ENCODE results near the gene USP53.
"Not testable (repeated sequence)": the region's sequence is repeated elsewhere in the genome, so short reads cannot be mapped to it uniquely, and the experiment has no call there.

The USP53 gene

DNA sequence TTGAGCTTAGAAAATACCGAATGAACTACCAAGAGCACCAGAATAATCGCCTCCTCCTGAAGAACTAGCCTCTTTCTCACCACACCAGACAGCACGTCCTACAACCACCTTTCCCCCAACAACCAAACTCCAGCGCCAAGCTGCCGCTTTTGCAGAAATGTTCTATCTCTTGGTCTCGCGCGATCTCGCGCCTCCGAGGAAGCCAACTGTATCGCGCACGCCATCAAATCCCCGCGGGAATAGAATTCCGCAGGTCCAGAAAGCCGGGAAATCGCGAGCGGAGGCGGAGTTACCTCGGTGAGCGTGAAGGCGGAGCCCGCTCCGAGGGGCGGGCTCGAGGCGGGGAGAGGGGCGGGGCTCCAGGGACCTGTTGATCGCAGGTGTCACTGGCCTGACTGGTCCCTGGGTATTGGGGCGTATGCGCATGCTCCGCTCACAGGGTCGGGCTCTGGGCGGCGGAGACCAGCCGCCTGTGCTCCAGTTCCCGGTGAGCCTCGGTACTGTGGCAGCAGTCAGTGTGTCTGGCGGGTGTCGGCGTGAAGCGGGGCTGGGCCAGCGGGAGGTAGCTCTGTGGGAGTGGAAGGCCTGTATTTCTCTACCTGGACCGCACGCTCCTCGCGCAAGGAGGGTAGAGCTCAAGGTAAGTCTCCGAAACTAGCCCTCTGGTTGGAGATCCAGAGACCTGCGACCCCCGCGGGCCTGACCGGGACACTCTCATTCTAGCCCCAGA, at the start of gene USP53:
USP53 (plus strand) TSS at position 480 of the 730 bp plus-strand sequence. CDS start 27,047 bp downstream, outside the sequence.
- peak; percentile 81 for DNase-seq

DNA sequence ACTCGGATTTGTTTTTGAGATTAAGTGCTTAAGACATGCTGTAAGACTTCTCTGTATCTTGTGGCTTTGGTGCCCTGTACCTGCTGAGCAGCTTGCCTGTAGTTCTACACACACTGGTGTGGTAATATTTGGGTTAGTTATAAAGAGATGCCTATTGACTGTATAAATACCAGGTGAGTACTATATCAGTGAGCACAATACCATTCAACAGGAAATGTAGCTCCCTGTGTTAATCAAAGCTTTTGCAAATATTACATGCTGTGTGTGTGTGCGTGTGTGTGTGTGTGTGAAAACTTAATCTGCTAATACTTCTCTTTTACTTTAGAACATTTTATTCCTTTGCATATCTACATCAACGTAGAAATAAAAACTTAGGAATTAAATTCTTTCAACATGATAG, 46.7 kb upstream of the USP53 start:
- DNase-seq, result no peak

DNA sequence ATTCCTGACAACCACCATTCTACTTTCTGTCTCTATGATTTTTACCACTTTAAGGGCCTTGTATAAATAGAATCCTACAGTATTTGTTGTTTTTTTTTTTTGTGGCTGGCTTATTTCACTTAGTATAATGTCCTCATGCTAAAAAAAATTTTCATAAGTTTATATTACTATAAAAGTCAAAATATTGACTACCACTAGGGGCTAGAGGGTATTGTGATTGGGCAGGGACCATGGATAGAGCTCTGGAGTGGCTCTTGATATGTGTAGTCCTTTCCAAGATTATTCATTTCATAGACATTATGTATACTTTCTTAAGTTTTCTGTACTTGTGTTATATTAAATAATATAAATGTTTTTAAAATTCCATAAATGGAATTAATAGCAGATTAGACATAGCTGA, 42.3 kb upstream of the USP53 start:
- DNase-seq, result no peak

DNA sequence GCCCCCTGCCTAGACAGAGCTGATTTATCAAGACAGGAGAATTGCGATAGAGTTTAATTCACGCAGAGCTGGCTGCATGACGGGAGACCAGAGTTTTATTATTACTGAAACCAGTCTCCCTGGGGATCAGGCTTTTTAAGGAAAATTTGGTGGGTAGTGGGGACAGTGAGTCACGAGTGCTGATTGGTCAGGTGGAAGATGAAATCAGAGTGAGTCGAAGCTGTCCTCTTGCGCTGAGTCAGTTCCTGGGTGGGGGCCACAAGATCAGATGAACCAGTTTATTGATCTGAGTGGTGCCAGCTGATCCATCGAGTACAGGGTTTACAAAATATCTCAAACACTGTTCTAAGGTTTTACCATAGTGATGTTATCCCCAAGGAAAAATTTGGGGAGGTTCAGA, 40.3 kb upstream of the USP53 start:
- no peak for DNase-seq

DNA sequence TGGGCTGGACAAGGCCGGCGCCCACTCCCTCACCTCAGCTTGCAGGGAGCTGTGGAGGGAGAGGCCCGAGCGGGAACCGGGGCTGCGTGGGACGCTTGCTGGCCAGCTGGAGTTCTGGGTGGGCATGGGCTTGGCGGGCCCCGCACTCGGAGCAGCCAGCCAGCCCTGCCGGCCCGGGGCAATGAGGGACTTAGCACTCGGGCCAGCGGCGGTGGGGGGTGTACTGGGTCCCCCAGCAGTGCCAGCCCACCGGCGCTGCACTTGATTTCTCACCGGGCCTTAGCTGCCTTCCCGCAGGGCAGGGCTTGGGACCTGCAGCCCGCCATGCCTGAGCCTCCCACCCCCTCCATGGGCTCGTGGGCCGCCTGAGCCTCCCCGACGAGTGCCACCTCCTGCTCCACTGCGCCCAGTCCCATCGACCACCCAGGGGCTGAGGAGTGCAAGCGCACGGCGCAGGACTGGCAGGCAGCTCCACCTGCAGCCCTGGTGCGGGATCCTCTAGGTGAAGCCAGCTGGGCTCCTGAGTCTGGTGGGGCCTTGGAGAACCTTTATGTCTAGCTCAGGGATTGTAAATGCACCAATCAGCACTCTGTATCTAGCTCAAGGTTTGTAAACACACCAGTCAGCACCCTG, 38.7 kb upstream of the USP53 start:
- DNase-seq, result not testable (repeated sequence)

DNA sequence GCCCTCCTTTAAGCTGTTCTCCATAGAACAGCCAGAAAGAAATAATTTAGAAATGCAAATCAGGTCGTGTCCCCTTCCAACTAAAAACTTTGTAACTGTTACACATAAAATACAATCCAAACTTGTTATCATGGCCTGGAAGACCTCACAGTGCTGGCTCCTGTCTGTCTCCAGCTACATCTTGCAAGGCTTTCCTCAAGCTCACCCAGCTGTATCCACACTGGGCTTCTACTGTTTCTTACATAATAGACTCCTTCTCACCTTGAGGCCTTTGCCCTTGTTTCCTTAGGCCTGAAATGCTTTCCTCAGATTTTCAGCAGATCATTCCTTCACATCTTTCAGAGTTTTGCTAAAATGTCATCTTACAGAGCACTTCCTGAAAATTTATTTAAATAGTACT, 33.5 kb upstream of the USP53 start:
- no peak for DNase-seq

DNA sequence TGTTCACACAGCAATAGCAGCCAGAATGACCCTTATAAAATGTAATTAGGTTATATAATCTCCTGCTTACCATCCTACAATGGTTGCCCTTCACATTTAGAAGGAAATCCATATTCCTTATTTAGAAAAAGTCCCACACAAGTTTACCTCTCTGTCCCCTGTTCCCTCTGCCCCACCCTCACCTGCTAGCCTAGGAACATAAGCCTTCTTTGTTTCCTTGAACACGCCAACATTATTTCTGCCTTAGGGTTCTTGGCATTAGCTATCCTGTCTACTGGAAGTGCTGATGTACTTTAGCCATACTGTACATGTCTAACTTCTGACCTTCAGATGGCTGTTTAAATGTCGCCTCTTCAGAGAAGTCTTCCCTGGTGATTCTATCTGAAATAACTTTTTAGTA, 28.4 kb upstream of the USP53 start:
- no peak for DNase-seq

DNA sequence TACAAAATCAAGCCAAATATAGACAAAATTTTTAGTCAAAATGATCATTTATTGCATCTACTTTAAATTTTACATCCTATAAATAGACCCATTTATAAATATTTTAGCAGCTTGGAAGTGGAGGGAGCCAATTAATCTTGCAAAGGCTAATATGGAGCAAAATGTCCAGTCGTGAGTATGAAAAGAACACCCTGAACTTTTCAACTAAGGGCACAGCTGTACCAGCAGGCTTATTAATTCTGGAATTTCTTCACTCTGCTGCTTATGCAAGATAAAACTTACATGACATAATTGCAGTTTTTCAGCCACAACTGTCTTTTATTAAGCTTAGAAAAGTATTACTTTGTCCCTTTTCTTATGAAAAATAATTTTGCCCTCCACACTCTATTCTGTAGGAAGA, 22.9 kb upstream of the USP53 start:
- no peak for DNase-seq

DNA sequence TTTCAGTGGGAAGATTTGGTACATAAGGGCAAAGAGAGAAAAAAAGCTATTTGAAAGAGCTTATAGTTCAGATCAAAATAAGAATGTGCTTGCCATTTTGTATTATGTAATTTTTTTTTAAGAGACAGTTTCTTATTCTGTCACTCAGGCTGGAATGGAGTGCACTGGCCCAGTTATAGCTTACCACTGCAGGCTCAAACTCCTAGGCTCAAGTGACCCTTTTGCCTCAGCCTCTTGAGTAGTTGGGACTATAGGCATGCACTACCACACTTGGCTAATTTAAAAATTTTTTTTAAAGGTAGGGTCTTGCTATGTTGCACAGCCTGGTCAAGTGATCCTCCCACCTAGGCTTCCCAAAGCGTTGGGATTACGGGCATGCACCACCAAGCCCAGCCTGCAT, 22.2 kb upstream of the USP53 start:
- DNase-seq, result no peak

DNA sequence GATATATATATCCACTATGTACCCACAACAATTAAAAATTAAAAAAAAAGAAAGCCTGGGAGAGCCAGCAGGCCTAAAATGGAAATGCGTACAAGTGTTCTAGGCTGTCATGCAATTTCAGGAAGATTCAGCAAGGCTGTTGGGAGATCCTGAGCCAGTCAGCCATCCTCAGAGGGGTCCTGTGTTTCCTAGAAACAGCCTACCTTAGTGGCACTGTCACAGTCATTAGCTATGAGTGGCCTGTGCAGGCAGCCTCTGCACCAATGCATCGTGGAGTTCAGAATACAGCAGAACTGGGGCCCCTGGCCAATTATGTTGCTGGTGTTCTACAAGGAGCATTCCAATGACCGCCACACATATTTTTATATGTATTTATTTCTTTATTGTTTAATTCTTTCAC, 21.0 kb upstream of the USP53 start:
- DNase-seq, result no peak

DNA sequence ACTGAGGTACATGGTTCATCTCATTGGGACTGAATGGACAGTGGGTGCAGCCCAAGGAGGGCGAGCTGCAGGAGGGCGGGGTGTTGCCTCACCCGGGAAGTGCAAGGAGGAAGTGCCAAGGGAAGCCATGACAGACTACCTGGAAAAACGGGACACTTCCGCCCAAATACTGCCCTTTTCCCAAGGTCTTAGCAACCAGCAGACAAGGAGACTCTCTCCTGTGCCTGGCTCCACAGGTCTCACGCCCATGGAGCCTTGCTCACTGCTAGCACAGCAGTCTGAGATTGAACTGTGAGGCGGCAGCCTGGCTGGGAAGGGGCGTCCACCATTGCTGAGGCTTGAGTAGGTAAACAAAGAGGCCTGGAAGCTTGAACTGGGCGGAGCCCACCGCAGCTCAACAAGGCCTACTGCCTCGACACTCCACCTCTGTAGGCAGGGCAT, 14.7 kb upstream of the USP53 start:
- DNase-seq, result no peak

DNA sequence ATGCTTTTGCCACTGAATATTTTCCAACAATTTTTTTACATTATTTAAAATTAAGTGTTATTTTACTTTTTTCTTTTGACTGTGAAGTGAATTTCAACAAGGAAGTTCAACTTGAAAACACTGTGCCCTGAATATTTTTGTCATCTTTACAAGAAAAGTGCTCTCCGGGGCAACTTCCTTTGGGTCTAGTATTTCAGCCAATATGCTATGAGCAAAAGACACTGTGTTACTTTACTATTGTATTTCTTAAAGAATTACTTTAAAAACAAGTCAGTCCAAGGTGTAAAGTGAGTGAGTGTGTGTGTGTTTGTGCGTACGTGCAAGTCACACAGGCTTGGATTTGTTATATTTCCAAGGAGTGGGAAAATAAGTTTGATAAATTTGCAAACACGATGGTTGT, 7.6 kb upstream of the USP53 start:
- no peak for DNase-seq

DNA sequence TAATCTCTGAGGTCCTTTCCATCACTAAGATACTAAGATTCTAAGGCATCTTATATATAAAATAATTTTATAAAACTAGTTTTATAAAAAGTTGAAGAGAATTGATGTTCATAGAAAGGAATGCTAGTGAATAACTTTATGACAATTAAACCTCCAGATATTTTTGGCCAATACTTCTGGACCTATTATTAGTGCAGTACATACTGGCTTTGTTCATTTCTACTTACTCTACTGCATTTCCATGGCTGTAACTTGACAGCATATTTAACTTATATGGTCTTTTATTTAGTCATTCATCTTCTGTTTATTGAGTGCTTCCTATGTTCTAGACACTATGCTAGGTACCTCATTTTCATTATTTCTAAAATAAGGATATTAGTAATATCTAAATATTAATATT, 6.8 kb upstream of the USP53 start:
- no peak for DNase-seq

DNA sequence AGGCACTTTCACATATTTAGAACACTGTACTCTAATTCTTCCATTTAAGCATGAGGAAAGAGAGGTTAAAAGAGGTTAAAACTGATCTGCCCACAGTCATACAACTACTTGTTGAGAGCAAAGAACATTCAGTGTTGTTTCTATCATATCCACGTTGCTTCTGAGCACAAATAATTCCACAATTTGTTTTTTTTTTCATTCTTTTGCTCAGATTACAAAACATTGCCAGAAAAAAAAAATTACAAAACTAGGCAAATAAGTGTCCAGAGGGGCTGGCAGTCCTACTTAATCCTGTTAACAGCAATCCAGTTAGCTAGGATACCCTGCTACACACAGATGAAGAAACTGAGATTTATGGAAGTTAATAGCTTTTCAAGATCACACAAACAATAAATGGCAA, 6.3 kb upstream of the USP53 start:
- DNase-seq, result no peak

DNA sequence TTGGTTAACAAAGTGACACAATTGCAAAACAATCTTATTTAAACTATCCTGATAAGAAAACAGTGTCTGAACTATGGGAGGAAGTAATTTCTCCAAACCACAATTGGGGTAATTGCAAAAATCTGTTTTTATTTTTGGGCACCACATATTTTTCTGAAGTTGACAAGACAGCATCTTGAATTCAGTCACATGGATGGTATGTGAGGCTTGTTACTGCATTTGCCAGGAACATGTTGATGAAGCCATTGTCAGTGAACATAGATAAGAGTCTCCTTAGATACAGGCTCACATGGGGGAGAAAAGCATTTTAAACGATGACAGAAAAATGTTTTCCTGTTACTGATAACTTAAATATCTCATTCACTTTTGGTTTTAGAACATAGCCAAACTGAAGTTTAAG, 5.5 kb upstream of the USP53 start:
- DNase-seq, result no peak

DNA sequence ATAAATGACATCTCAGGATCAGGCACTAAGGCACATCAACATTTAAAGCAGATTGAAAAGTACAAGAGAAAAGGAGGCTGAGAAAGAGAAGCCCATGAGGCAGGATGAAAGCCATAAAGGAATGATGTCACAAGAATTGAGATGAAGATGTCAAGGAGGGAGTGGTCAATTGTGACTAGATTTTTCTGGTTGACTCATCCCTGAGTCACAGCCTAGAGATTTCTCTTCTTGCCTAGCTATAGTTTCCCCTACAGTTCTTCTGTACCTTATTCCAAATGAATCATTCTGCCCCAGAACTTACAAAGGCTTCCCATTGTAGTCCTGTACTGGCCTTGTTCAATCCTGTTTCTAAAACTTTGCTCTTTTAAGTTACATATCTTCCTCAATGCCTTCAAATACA, 3.4 kb upstream of the USP53 start:
- no peak for DNase-seq

DNA sequence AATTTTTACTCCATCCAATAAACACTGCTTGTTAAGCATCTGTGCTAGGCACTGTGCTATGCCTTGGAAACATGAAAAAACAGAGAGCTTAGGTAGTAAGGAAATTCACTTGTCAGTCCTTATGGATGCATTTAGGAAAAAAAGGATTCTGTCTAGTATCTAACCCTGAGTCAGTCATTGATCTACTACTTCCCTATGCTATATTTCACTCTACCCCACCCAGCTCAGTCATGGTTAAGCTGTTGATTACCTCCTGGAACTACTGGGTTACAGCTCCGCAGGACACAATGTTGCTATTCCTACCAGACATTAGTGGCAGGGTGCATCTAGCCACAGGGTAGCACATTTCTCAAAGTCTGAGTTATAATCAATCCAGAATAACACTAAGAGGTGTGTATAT, 2.9 kb upstream of the USP53 start:
- DNase-seq, result no peak

DNA sequence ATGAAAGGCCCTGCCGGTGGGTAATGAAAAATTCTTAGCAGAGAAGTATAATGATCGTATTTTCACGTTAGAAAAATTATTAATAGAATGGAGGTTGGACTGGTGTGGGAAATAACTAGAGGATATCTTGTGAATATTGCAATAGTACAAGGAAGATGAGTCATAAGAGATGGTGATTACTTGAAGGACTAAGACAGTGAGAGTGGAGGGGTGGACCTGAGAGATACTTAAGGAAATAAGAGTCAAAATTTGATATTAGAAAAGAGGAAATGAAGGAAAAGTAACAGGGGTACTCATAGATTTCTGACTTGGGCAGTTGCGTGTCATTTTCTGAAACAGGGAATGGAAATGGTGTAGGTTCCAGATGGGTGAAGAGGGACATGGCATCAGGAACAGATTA, 1.7 kb upstream of the USP53 start:
- no peak for DNase-seq

DNA sequence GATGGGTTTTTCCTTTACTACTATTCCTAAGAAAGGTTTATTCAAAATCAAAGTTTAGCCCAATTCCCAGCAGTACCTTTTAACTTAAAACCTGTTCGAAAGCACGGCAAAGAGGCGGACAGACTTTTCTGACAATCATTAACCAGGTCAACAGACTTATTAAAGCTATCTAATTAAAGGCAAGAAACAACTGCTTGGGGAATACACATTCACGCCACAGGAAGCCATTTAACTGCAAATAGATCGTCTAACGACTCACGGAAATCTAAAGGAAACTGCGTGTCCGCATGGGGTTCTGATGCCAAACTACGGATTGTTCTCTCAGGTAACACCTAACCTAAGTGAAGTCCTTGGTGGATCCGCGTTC, 663 bp upstream of the USP53 start:
- peak; percentile 40 for DNase-seq

DNA sequence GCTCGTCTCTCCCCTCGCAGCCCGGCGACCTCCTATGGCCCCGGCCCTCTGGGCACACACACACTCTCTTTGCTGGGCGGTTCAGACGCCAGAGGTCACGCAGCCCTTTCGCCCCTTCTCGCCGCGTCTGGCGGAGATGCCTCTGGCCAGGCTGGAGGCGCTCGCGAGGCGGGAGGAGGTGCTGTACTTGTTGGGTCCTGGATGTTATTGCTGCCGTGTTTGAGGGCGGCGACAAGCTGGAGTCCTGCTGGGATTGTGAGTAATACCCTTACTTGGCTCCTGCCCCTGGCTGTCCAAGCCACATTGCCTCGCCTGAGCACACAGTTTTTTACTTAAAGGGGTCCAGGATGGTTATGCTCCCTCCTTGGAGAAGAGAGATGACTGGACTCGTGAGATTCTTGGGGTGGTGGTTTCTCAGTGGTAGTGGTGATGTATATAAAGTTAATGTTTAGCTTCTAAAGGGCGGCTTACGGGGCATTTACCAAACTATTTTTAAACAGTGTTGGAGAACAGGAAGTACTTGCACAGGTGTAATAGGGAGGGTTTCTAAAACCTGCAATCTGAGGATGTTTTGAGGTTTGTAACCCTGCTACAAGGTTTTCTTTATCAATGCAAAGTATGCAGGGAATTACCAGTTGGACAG, 572 bp downstream of the USP53 start:
- DNase-seq, result no peak

DNA sequence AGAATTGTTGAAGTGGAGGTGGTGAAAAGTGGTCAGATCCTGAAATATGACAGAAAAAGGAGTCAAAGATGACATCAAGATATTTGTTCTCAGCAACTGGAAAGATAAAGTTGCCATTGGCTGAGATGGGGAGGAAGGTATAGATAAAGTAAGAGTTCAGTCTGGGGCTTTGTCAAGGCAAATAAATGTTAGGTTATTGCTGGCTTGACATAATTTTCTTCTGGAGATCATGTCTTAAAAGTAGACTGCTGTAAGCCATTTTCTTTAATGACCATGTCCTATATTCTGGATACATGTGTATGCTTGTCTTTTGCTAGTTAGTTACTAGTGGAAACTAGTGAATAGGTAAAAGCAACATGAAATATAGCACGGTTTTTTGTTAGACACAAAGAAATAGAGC, 5.6 kb downstream of the USP53 start:
- no peak for DNase-seq

DNA sequence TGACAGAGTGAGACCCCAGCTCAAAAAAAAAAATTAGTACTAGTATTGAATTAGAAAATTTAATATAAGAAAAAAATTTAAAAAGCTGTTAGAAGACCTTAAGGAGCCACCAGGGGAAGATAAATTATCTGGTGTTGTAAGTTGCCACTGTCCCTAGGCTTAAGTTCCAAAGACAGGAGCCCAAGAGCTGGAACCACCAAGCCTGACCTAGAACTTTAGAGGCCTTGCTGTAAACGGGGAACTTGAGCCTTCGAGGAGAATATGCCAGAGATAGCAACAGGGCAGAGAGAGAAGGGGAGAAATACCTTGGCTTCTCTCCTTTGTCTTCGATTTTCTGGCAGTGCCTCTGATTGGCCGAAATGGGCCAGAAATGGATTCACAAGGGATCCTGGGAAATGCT, 8.9 kb downstream of the USP53 start:
- no peak for DNase-seq

DNA sequence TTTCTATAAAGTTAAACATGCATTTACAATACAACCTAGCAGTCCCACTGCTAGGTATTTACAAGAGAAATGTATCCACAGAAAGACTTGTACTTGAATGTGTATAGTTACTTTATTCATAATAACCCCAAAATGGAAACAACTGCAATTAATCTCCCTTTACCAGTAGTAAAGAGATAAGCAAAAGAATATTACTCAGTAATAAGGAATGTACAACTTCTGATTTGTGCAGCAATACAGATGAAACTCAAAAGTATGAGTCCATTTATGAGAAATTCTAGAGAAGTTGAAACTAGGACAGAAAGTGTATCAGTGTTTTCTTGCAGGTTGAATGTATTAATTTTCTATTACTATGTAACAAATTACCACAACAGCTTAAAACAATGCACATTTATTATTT, 15.2 kb downstream of the USP53 start:
- no peak for DNase-seq

DNA sequence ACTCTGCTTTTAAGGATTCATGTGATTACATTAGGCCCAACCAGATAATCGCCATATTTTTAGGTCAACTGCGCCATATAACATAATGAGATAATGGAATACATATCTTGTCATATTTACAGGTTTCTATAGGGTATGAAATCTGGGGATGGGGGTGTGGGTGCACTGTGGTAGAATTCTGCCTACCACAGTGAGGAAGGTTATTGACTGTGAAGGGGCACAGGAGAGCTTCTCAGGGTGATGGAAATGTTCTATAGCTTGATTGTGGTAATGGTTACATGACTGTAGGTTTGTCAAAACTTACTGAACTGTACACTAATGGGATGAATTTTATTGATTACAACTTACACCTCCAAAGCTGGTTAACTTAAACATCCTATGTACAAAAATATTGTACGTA, 15.9 kb downstream of the USP53 start:
- no peak for DNase-seq

Measured in NCI-H1694 (cell line).